ENCODE measurements around the gene OR1L8. TPM values are rescaled to one million over a fixed set of nuclear protein-coding genes. Genes with fewer than 3 reads are reported as not detected.
"Not testable (repeated sequence)": the region's sequence is repeated elsewhere in the genome, so short reads cannot be mapped to it uniquely, and the experiment has no call there.

OR1L8 gene, protein sequence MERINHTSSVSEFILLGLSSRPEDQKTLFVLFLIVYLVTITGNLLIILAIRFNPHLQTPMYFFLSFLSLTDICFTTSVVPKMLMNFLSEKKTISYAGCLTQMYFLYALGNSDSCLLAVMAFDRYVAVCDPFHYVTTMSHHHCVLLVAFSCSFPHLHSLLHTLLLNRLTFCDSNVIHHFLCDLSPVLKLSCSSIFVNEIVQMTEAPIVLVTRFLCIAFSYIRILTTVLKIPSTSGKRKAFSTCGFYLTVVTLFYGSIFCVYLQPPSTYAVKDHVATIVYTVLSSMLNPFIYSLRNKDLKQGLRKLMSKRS
- total RNA-seq (not detected), polyA plus RNA-seq (not detected)

DNA sequence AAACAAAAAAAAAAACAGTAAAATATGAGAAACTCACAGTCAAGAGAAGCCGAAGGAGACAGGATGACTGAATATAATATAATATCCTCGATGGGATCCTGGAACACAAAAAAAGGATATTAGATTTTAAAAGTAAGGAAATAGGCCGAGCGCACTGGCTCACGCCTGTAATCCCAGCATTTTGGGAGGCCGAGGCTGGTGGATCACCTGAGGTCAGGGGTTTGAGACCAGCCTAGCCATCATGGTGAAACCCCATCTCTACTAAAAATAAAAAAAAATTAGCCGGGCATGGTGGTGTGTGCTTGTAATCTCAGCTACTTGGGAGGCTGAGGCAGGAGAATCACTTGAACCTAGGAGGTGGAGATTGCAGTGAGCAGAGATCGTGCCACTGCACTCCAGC, at the start of gene OR1L8:
OR1L8 (minus strand) TSS at position 101 of the 400 bp plus-strand sequence. CDS start 14,907 bp downstream, outside the sequence.
- H3K9me3 Mint-ChIP-seq; CTCF ChIA-PET; H3K4me1 ChIP-seq (ENCODE audit: insufficient read depth, low read length); H3K36me3 Mint-ChIP-seq; H3K27me3 Mint-ChIP-seq; H3K4me1 Mint-ChIP-seq; H3K4me3 Mint-ChIP-seq; H3K27me3 ChIP-seq (ENCODE audit: insufficient read depth, low read length, poor library complexity, severe bottlenecking); POLR2A ChIA-PET; H3K4me3 ChIP-seq (ENCODE audit: low read length); DNase-seq; H3K27ac Mint-ChIP-seq; H3K27ac ChIP-seq (ENCODE audit: low read depth, low read length); H3K9me3 ChIP-seq (ENCODE audit: low read length); H3K36me3 ChIP-seq (ENCODE audit: insufficient read depth, low read length): not testable (repeated sequence)

DNA sequence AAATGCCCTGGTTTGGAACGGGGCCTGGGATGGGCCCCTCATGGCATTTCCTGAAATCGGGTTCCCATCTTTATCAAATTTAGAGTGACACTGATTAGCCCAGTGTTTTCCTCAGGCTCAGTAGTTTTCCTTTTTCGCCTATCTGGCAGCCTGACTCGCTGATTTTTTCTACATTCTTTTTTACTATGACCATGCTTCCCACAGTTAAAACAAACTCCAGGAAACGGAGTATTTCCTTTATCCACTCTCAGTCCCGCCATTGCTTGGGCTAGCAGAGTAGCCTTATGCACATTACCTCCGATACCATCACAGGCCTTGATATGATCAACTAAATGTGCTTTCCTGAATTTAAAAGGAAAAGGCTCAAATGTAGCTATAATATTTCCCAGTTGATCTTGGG, 36.8 kb upstream of the OR1L8 start:
- Histone ChIP-seq H3K27ac (ENCODE audit: low read depth, low read length) (no peak overlapping the region), H3K9me3 (ENCODE audit: low read length) (no peaks in the 10 kb centered on the region), H3K4me1 (ENCODE audit: insufficient read depth, low read length) (no peaks in the 10 kb centered on the region), H3K36me3 (ENCODE audit: insufficient read depth, low read length) (no peaks in the 10 kb centered on the region), H3K4me3 (ENCODE audit: low read length) (no peak overlapping the region), H3K27me3 (ENCODE audit: insufficient read depth, low read length, poor library complexity, severe bottlenecking) (no peaks in the 10 kb centered on the region)
- Mint-ChIP-seq H3K4me3 (no peak overlapping the region), H3K27me3 (peaks cover 10 to 14% of the 10 kb centered on the region in 2 donors), H3K36me3 (peaks cover 0 to 2% (median 0%) of the 10 kb centered on the region in 3 donors), H3K27ac (no peak overlapping the region), H3K9me3 (peaks cover 0 to 10% (median 0%) of the 10 kb centered on the region in 5 donors), H3K4me1 (no peaks in the 10 kb centered on the region)
- DNase-seq: no peak
- CTCF ChIA-PET: no interaction called here
- POLR2A ChIA-PET: no interaction called here

DNA sequence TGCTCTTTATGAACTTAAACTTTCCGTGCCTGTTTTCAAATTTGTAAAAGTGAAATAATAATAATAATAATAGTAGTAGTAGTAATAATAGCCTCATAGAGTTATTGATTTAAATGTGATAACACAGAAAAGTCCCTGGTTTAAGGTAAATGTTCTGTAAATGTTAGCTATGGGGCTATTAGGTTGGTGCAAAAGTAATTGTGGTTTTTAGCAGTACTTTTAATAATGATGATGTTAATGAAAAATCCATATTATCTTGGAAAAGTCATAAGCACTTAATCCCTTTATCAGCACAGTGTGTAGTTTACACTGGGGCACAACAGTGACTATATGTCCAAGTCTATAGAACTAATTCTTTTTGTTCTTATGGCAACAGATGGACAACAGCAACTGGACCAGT, 31.2 kb upstream of the OR1L8 start, which contains the start of gene OR1Q1:
OR1Q1 (plus strand) TSS at position 377 of the 400 bp plus-strand sequence; CDS start at position 377, 0 bp downstream.
- H3K4me1 Mint-ChIP-seq: no peaks in the 10 kb centered on the region
- H3K4me3 ChIP-seq (ENCODE audit: low read length): no peak within 1 kb of the TSS
- H3K27me3 Mint-ChIP-seq: peaks cover 13 to 19% of the 10 kb centered on the region in 2 donors
- POLR2A ChIA-PET: no interaction called here
- no peak for DNase-seq
- H3K36me3 ChIP-seq (ENCODE audit: insufficient read depth, low read length): no peaks in the 10 kb centered on the region
- H3K4me1 ChIP-seq (ENCODE audit: insufficient read depth, low read length): no peaks in the 10 kb centered on the region
- H3K27ac ChIP-seq (ENCODE audit: low read depth, low read length): no peak within 1 kb of the TSS
- H3K36me3 Mint-ChIP-seq: no peaks in the 10 kb centered on the region
- H3K9me3 ChIP-seq (ENCODE audit: low read length): no peaks in the 10 kb centered on the region
- peaks cover 0 to 6% (median 0%) of the 10 kb centered on the region in 5 donors for H3K9me3 Mint-ChIP-seq
- no peak within 1 kb of the TSS for H3K27ac Mint-ChIP-seq
- H3K27me3 ChIP-seq (ENCODE audit: insufficient read depth, low read length, poor library complexity, severe bottlenecking): peaks cover 5% of the 10 kb centered on the region
- H3K4me3 Mint-ChIP-seq: no peak within 1 kb of the TSS
- CTCF ChIA-PET: no interaction called here

- Histone ChIP-seq H3K9me3 (ENCODE audit: low read length) (no peaks in the 10 kb centered on the region), H3K4me3 (ENCODE audit: low read length) (no peak overlapping the region), H3K4me1 (ENCODE audit: insufficient read depth, low read length) (no peaks in the 10 kb centered on the region), H3K27me3 (ENCODE audit: insufficient read depth, low read length, poor library complexity, severe bottlenecking) (peaks cover 5% of the 10 kb centered on the region), H3K27ac (ENCODE audit: low read depth, low read length) (no peak overlapping the region), H3K36me3 (ENCODE audit: insufficient read depth, low read length) (no peaks in the 10 kb centered on the region)
- Mint-ChIP-seq H3K36me3 (no peaks in the 10 kb centered on the region), H3K4me3 (no peak overlapping the region), H3K4me1 (no peaks in the 10 kb centered on the region), H3K9me3 (no peaks in the 10 kb centered on the region), H3K27me3 (peaks cover 11 to 22% of the 10 kb centered on the region in 2 donors), H3K27ac (no peak overlapping the region)
- POLR2A ChIA-PET: no interaction called here
- no peak for DNase-seq
- CTCF ChIA-PET: no interaction called here
These were observed 26.6 kb upstream of the OR1L8 start for GRCh38 chr9:122609804-122610203.

- H3K36me3 Mint-ChIP-seq: no peaks in the 10 kb centered on the region
- H3K4me3 Mint-ChIP-seq: no peak overlapping the region
- H3K4me1 Mint-ChIP-seq: no peaks in the 10 kb centered on the region
- H3K9me3 Mint-ChIP-seq: peaks cover 0 to 7% (median 3%) of the 10 kb centered on the region in 5 donors
- no peak for DNase-seq
- Histone ChIP-seq H3K27me3 (ENCODE audit: insufficient read depth, low read length, poor library complexity, severe bottlenecking) (peaks cover 5% of the 10 kb centered on the region), H3K36me3 (ENCODE audit: insufficient read depth, low read length) (no peaks in the 10 kb centered on the region), H3K4me3 (ENCODE audit: low read length) (no peak overlapping the region), H3K4me1 (ENCODE audit: insufficient read depth, low read length) (no peaks in the 10 kb centered on the region), H3K27ac (ENCODE audit: low read depth, low read length) (no peak overlapping the region), H3K9me3 (ENCODE audit: low read length) (no peaks in the 10 kb centered on the region)
- ChIA-PET POLR2A (no interaction called here), CTCF (no interaction called here)
- no peak overlapping the region for H3K27ac Mint-ChIP-seq
- peaks cover 11 to 28% of the 10 kb centered on the region in 2 donors for H3K27me3 Mint-ChIP-seq
These were observed 23.4 kb upstream of the OR1L8 start for GRCh38 chr9:122606587-122606986.

- Mint-ChIP-seq H3K4me3 (no peak overlapping the region), H3K27me3 (peaks cover 11 to 24% of the 10 kb centered on the region in 2 donors), H3K36me3 (peaks cover 0 to 1% (median 0%) of the 10 kb centered on the region in 3 donors), H3K9me3 (peaks cover 3 to 13% (median 6%) of the 10 kb centered on the region in 5 donors), H3K4me1 (no peaks in the 10 kb centered on the region), H3K27ac (no peak overlapping the region)
- H3K9me3 ChIP-seq (ENCODE audit: low read length): no peaks in the 10 kb centered on the region
- CTCF ChIA-PET: no interaction called here
- no peak overlapping the region for H3K27ac ChIP-seq (ENCODE audit: low read depth, low read length)
- H3K4me3 ChIP-seq (ENCODE audit: low read length): no peak overlapping the region
- POLR2A ChIA-PET: no interaction called here
- peaks cover 2% of the 10 kb centered on the region for H3K27me3 ChIP-seq (ENCODE audit: insufficient read depth, low read length, poor library complexity, severe bottlenecking)
- H3K36me3 ChIP-seq (ENCODE audit: insufficient read depth, low read length): no peaks in the 10 kb centered on the region
- H3K4me1 ChIP-seq (ENCODE audit: insufficient read depth, low read length): no peaks in the 10 kb centered on the region
- no peak for DNase-seq
These were observed 22.5 kb upstream of the OR1L8 start for GRCh38 chr9:122605691-122606090.

GRCh38 chr9:122580360-122580759, 2.8 kb downstream of the OR1L8 start:
- no peak for DNase-seq
- H3K36me3 Mint-ChIP-seq: peaks cover 0 to 1% (median 0%) of the 10 kb centered on the region in 3 donors
- no peaks in the 10 kb centered on the region for H3K36me3 ChIP-seq (ENCODE audit: insufficient read depth, low read length)
- H3K27me3 Mint-ChIP-seq: peaks cover 2 to 9% of the 10 kb centered on the region in 2 donors
- no peaks in the 10 kb centered on the region for H3K9me3 Mint-ChIP-seq
- no peak overlapping the region for H3K4me3 Mint-ChIP-seq
- no peak overlapping the region for H3K27ac Mint-ChIP-seq
- no peak overlapping the region for H3K4me3 ChIP-seq (ENCODE audit: low read length)
- H3K27me3 ChIP-seq (ENCODE audit: insufficient read depth, low read length, poor library complexity, severe bottlenecking): no peaks in the 10 kb centered on the region
- H3K9me3 ChIP-seq (ENCODE audit: low read length): no peaks in the 10 kb centered on the region
- ChIA-PET POLR2A (no interaction called here), CTCF (no interaction called here)
- no peaks in the 10 kb centered on the region for H3K4me1 ChIP-seq (ENCODE audit: insufficient read depth, low read length)
- peak overlapping the region; percentile 29 for H3K27ac ChIP-seq (ENCODE audit: low read depth, low read length)
- H3K4me1 Mint-ChIP-seq: no peaks in the 10 kb centered on the region

- Mint-ChIP-seq H3K9me3 (no peaks in the 10 kb centered on the region), H3K27ac (no peak overlapping the region), H3K4me3 (no peak overlapping the region), H3K36me3 (peaks cover 0 to 1% (median 0%) of the 10 kb centered on the region in 3 donors), H3K27me3 (peaks cover 2 to 9% of the 10 kb centered on the region in 2 donors), H3K4me1 (no peaks in the 10 kb centered on the region)
- POLR2A ChIA-PET: no interaction called here
- Histone ChIP-seq H3K27me3 (ENCODE audit: insufficient read depth, low read length, poor library complexity, severe bottlenecking) (no peaks in the 10 kb centered on the region), H3K9me3 (ENCODE audit: low read length) (no peaks in the 10 kb centered on the region), H3K36me3 (ENCODE audit: insufficient read depth, low read length) (no peaks in the 10 kb centered on the region), H3K4me3 (ENCODE audit: low read length) (no peak overlapping the region), H3K27ac (ENCODE audit: low read depth, low read length) (peak overlapping the region; percentile 29), H3K4me1 (ENCODE audit: insufficient read depth, low read length) (no peaks in the 10 kb centered on the region)
- CTCF ChIA-PET: no interaction called here
- DNase-seq: no peak
These were observed 3.3 kb downstream of the OR1L8 start for GRCh38 chr9:122579874-122580273.
